Neuronal stem cell (in vitro differentiated cells): ENCODE results near the gene ULK2.

Experiments used
- DNase-seq: peaks from one replicate; pipeline ENCODE4 v3.0.0-alpha.2; 2013; ENCODE audit warnings: low spot score
- H2AFZ ChIP-seq: one replicate; pipeline ENCODE4 v1.6.1; 2013; ENCODE audit warnings: mild to moderate bottlenecking, low read length, inconsistent platforms
- H2AK5ac ChIP-seq: 2 replicates; pipeline ENCODE4 v1.6.1; 2013; ENCODE audit warnings: low read depth, mild to moderate bottlenecking, inconsistent platforms, low read length, moderate library complexity, mixed read lengths
- H2BK120ac ChIP-seq: 2 replicates; pipeline ENCODE4 v1.6.1; 2013; ENCODE audit warnings: low read depth, mild to moderate bottlenecking, inconsistent platforms, low read length, moderate library complexity, mixed read lengths
- H2BK12ac ChIP-seq: one replicate; pipeline ENCODE4 v1.6.1; 2013; ENCODE audit warnings: low read length, inconsistent platforms
- H2BK15ac ChIP-seq: 2 replicates; pipeline ENCODE4 v1.6.1; 2013; ENCODE audit warnings: mild to moderate bottlenecking, low read length, inconsistent platforms, mixed read lengths
- H2BK5ac ChIP-seq: one replicate; pipeline ENCODE4 v1.6.1; 2013; ENCODE audit warnings: inconsistent platforms, mild to moderate bottlenecking, low read length, moderate library complexity
- H3K14ac ChIP-seq: one replicate; pipeline ENCODE4 v1.6.1; 2013; ENCODE audit warnings: low read length, inconsistent platforms
- H3K18ac ChIP-seq: 2 replicates; pipeline ENCODE4 v1.6.1; 2013; ENCODE audit warnings: low read length, inconsistent platforms
- H3K23ac ChIP-seq: 2 replicates; pipeline ENCODE4 v1.6.1; 2013; ENCODE audit warnings: low read depth, mild to moderate bottlenecking, mixed read lengths, low read length, inconsistent platforms; ENCODE audit not compliant: poor library complexity
- H3K27ac ChIP-seq: replicated peaks from 3 replicates; pipeline ENCODE4 v1.5.1; 2013; ENCODE audit warnings: low read length, inconsistent platforms
- H3K27me3 ChIP-seq, 3 experiments: 2 replicates each; pipeline ENCODE4 v1.6.1; 2013; ENCODE audit warnings: low read length in 3 of 3, mild to moderate bottlenecking in 2 of 3, inconsistent platforms in 1 of 3, low read depth in 1 of 3, mixed read lengths in 1 of 3, moderate library complexity in 1 of 3; ENCODE audit not compliant: control insufficient read depth in 3 of 3, insufficient read depth in 3 of 3
- H3K36me3 ChIP-seq, 2 donors: replicated peaks in 1 of 2; 2 replicates each; pipeline ENCODE4 v1.6.1; 2013; ENCODE audit warnings: low read length in 2 of 2; ENCODE audit not compliant: control insufficient read depth in 2 of 2, insufficient read depth in 2 of 2
- H3K4ac ChIP-seq: 2 replicates; pipeline ENCODE4 v1.6.1; 2013; ENCODE audit warnings: inconsistent platforms, mild to moderate bottlenecking, low read length, moderate library complexity
- H3K4me1 ChIP-seq, 2 donors: 1 replicate in 1 of 2; 2 replicates in 1 of 2; pipeline ENCODE4 v1.6.1; 2013; ENCODE audit warnings: low read length in 2 of 2, low read depth in 1 of 2; ENCODE audit not compliant: control insufficient read depth in 2 of 2, insufficient read depth in 1 of 2
- H3K4me2 ChIP-seq: one replicate; pipeline ENCODE4 v1.6.1; 2013; ENCODE audit warnings: mild to moderate bottlenecking, low read length, inconsistent platforms; ENCODE audit not compliant: insufficient read depth, poor library complexity, severe bottlenecking
- H3K4me3 ChIP-seq, 2 donors: 2 replicates each; pipeline ENCODE4 v1.5.1; 2013; ENCODE audit warnings: low read length in 2 of 2, mild to moderate bottlenecking in 2 of 2, inconsistent platforms in 1 of 2, moderate library complexity in 1 of 2
- H3K79me1 ChIP-seq: one replicate; pipeline ENCODE4 v1.6.1; 2013; ENCODE audit warnings: low read depth, mild to moderate bottlenecking, inconsistent platforms, low read length, moderate library complexity
- H3K9ac ChIP-seq: one replicate; pipeline ENCODE4 v1.6.1; 2013; ENCODE audit warnings: mild to moderate bottlenecking, low read depth, low read length, inconsistent platforms; ENCODE audit not compliant: poor library complexity
- H3K9me3 ChIP-seq, 2 donors: replicated peaks in 1 of 2; 2 replicates each; pipeline versions ENCODE3 to v1.6.1; 2013; ENCODE audit warnings: low read length in 2 of 2, mild to moderate bottlenecking in 2 of 2, inconsistent platforms in 1 of 2, low read depth in 1 of 2, mixed read lengths in 1 of 2, moderate library complexity in 1 of 2; ENCODE audit not compliant: control insufficient read depth in 2 of 2, insufficient read depth in 1 of 2
- H4K8ac ChIP-seq: one replicate; pipeline ENCODE4 v1.6.1; 2013; ENCODE audit warnings: low read depth, mild to moderate bottlenecking, inconsistent platforms, low read length, moderate library complexity
- H4K91ac ChIP-seq: one replicate; pipeline ENCODE4 v1.6.1; 2013; ENCODE audit warnings: low read length, low read depth, mild to moderate bottlenecking, inconsistent platforms; ENCODE audit not compliant: poor library complexity
- WGBS, 2 donors: extraction: QIAGEN DNeasy Blood & Tissue Kit; methylation state at CpG; one replicate each; pipeline ENCODE4 v1.1.7; 2013; ENCODE audit warnings: missing lambda C conversion rate in 2 of 2, mixed read lengths in 1 of 2; ENCODE audit not compliant: insufficient read length in 2 of 2, insufficient replicate concordance in 1 of 2; ENCODE audit errors: extremely low coverage in 2 of 2; 5-methylcytosine and 5-hydroxymethylcytosine counted together

The ULK2 gene

GRCh38 chr17:19905502-19905901 lies 37.8 kb upstream of the ULK2 start:
- H3K4me1 ChIP-seq: no peaks in the 10 kb centered on the region
- H3K9ac ChIP-seq: no peak overlapping the region
- no peak overlapping the region for H3K27ac ChIP-seq
- H3K18ac ChIP-seq: no peak overlapping the region
- peaks cover 2% of the 10 kb centered on the region for H3K79me1 ChIP-seq
- no peak overlapping the region for H3K4ac ChIP-seq
- H2BK5ac ChIP-seq: no peak overlapping the region
- no peak overlapping the region for H3K4me2 ChIP-seq
- no peak overlapping the region for H2BK120ac ChIP-seq
- H3K36me3 ChIP-seq: peaks cover 15 to 98% of the 10 kb centered on the region in 2 donors
- H3K14ac ChIP-seq: no peak overlapping the region
- no peak overlapping the region for H4K91ac ChIP-seq
- H3K9me3 ChIP-seq: no peaks in the 10 kb centered on the region
- H4K8ac ChIP-seq: no peak overlapping the region
- no peak overlapping the region for H2AK5ac ChIP-seq
- H3K4me3 ChIP-seq: no peak overlapping the region
- no peak for DNase-seq
- no peak overlapping the region for H3K23ac ChIP-seq
- H2BK15ac ChIP-seq: no peak overlapping the region
- H2BK12ac ChIP-seq: no peak overlapping the region
- H2AFZ ChIP-seq: no peak overlapping the region
- no CpG with 5 or more reads among the region's 5 CpGs for WGBS, 2 donors
- no peaks in the 10 kb centered on the region for H3K27me3 ChIP-seq

DNA sequence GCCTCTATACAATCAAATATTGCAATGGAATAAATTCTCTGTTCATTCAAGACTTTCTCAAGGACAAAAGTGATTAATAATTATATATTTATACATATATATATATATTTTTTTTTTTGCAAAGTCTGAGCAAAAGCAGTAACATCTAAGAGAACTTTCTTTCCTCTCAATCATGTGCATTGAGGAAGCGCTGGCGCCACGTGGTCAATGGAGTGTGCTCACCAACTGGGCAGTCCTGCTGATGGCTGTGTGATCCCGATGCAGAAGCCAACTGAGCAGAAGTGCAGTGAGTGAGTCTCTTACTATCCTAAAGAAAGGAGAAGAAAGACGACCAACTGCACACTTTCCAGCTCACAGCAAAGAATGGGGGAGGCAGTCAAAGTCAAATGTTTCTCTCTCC lies 37.2 kb upstream of the ULK2 start:
- H2BK120ac ChIP-seq: no peak overlapping the region
- H3K4me3 ChIP-seq: no peak overlapping the region
- no peak overlapping the region for H4K91ac ChIP-seq
- no peak overlapping the region for H3K4me2 ChIP-seq
- no peak overlapping the region for H3K14ac ChIP-seq
- H3K4me1 ChIP-seq: no peaks in the 10 kb centered on the region
- H2BK12ac ChIP-seq: no peak overlapping the region
- no peak overlapping the region for H3K18ac ChIP-seq
- no peak overlapping the region for H2AK5ac ChIP-seq
- peaks cover 2% of the 10 kb centered on the region for H3K79me1 ChIP-seq
- WGBS, 2 donors: no CpG with 5 or more reads among the region's 5 CpGs
- H3K36me3 ChIP-seq: peaks cover 16 to 97% of the 10 kb centered on the region in 2 donors
- H3K27ac ChIP-seq: no peak overlapping the region
- H4K8ac ChIP-seq: no peak overlapping the region
- H3K4ac ChIP-seq: no peak overlapping the region
- H2BK5ac ChIP-seq: no peak overlapping the region
- no peak overlapping the region for H3K9ac ChIP-seq
- H2BK15ac ChIP-seq: no peak overlapping the region
- H3K23ac ChIP-seq: no peak overlapping the region
- no peak for DNase-seq
- no peak overlapping the region for H2AFZ ChIP-seq
- no peaks in the 10 kb centered on the region for H3K27me3 ChIP-seq
- H3K9me3 ChIP-seq: no peaks in the 10 kb centered on the region

GRCh38 chr17:19904412-19904811 lies 36.7 kb upstream of the ULK2 start:
- peaks cover 16 to 95% of the 10 kb centered on the region in 2 donors for H3K36me3 ChIP-seq
- no peak overlapping the region for H2BK5ac ChIP-seq
- H2BK12ac ChIP-seq: no peak overlapping the region
- H4K91ac ChIP-seq: no peak overlapping the region
- no peak overlapping the region for H3K4me2 ChIP-seq
- H3K27ac ChIP-seq: no peak overlapping the region
- no peak overlapping the region for H2AK5ac ChIP-seq
- H3K79me1 ChIP-seq: peaks cover 2% of the 10 kb centered on the region
- H4K8ac ChIP-seq: no peak overlapping the region
- no peaks in the 10 kb centered on the region for H3K4me1 ChIP-seq
- no peak overlapping the region for H3K14ac ChIP-seq
- H2BK120ac ChIP-seq: no peak overlapping the region
- H2AFZ ChIP-seq: no peak overlapping the region
- no peak overlapping the region for H3K23ac ChIP-seq
- H2BK15ac ChIP-seq: no peak overlapping the region
- no peaks in the 10 kb centered on the region for H3K9me3 ChIP-seq
- H3K9ac ChIP-seq: no peak overlapping the region
- no peak for DNase-seq
- no peak overlapping the region for H3K18ac ChIP-seq
- H3K4ac ChIP-seq: no peak overlapping the region
- no peak overlapping the region for H3K4me3 ChIP-seq
- H3K27me3 ChIP-seq: no peaks in the 10 kb centered on the region

DNA sequence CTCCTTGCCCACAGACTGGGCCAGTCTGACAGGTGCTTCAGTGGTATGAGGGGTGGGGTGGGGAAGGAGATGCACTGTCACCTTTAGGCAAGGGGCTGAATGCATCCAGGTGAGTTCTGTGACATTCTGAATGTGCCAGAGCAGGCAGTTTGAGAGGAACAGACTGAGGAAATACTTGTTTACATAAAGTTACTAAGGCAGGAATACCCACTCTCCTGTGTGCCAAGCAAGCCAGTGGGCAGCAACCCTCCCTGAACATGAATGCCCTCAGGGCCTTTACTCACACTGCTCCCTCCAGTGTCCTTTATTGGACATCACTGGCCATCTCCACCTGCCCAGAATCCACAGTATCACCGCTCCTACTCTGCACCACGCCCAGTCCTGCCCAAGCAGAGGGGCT lies 33.1 kb upstream of the ULK2 start:
- Histone ChIP-seq H3K4me1 (peaks cover 0 to 4% of the 10 kb centered on the region in 2 donors), H3K23ac (no peak overlapping the region), H2BK5ac (no peak overlapping the region), H3K18ac (no peak overlapping the region), H3K9me3 (no peaks in the 10 kb centered on the region), H2AK5ac (no peak overlapping the region), H3K4me3 (no peak overlapping the region), H3K14ac (no peak overlapping the region), H4K8ac (no peak overlapping the region), H2BK12ac (no peak overlapping the region), H3K27ac (no peak overlapping the region), H3K4me2 (no peak overlapping the region), H3K79me1 (peaks cover 2% of the 10 kb centered on the region), H3K36me3 (peaks cover 11 to 59% of the 10 kb centered on the region in 2 donors), H2BK120ac (no peak overlapping the region), H3K4ac (no peak overlapping the region), H4K91ac (no peak overlapping the region), H2BK15ac (no peak overlapping the region), H3K27me3 (no peaks in the 10 kb centered on the region), H2AFZ (no peak overlapping the region), H3K9ac (no peak overlapping the region)
- no peak for DNase-seq
- no CpG with 5 or more reads among the region's 2 CpGs for WGBS, 2 donors
